C4-2B (cell line): ENCODE data around the gene OR10AG1.

ENCODE experiments used
- ZFX ChIP-seq: fragments of 450-650 bp; IDR thresholded peaks from 2 replicates; pipeline ENCODE4 v1.6.1; 2017
- TF ChIP-seq, protein P1 (sequence below): fragments of 450-650 bp; conservative IDR thresholded peaks from 2 replicates; pipeline ENCODE4 v1.5.1; 2017; ENCODE audit warnings: mild to moderate bottlenecking

DNA sequence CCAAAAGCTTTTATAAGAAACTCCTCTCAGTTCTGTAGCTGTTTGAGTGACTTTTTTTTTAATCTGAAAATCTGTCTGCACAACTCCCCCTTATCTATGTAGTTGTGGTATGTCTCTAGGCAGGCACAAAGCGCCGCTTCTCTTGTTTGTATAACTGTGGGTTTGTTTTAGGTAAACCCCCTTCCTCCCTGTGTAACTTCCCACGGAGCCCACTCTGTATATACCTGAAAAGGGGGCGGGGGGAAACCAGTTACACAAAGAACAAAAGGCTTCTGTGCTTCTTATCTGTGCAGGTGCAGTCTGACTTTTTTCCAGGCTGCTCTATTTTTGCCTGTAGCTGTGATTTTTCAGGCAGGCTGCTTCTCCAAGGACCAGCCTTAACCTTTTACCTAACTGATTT lies 13.2 kb downstream of the OR10AG1 start:
- TF ChIP-seq, protein P1, sequence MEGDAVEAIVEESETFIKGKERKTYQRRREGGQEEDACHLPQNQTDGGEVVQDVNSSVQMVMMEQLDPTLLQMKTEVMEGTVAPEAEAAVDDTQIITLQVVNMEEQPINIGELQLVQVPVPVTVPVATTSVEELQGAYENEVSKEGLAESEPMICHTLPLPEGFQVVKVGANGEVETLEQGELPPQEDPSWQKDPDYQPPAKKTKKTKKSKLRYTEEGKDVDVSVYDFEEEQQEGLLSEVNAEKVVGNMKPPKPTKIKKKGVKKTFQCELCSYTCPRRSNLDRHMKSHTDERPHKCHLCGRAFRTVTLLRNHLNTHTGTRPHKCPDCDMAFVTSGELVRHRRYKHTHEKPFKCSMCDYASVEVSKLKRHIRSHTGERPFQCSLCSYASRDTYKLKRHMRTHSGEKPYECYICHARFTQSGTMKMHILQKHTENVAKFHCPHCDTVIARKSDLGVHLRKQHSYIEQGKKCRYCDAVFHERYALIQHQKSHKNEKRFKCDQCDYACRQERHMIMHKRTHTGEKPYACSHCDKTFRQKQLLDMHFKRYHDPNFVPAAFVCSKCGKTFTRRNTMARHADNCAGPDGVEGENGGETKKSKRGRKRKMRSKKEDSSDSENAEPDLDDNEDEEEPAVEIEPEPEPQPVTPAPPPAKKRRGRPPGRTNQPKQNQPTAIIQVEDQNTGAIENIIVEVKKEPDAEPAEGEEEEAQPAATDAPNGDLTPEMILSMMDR, result no peak
- TF ChIP-seq ZFX, result no peak
